GM10266 (cell line): ENCODE measurements around the gene MAPT.
A peak's percentile ranks its signal among the peaks of the same experiment; 100 is the strongest.
"Not testable (repeated sequence)": the region's sequence is repeated elsewhere in the genome, so short reads cannot be mapped to it uniquely, and the experiment has no call there.

Experiments
- DNase-seq: peaks from one replicate; pipeline ENCODE4 v3.0.0; 2012; ENCODE audit errors: extremely low spot score
- TF ChIP-seq, protein P1 (sequence below): IDR thresholded peaks from 2 replicates; pipeline ENCODE4 v1.5.1; 2012; ENCODE audit warnings: mild to moderate bottlenecking, low read depth; ENCODE audit not compliant: control insufficient read depth, insufficient read depth; ENCODE audit errors: missing control alignments

MAPT gene

DNA sequence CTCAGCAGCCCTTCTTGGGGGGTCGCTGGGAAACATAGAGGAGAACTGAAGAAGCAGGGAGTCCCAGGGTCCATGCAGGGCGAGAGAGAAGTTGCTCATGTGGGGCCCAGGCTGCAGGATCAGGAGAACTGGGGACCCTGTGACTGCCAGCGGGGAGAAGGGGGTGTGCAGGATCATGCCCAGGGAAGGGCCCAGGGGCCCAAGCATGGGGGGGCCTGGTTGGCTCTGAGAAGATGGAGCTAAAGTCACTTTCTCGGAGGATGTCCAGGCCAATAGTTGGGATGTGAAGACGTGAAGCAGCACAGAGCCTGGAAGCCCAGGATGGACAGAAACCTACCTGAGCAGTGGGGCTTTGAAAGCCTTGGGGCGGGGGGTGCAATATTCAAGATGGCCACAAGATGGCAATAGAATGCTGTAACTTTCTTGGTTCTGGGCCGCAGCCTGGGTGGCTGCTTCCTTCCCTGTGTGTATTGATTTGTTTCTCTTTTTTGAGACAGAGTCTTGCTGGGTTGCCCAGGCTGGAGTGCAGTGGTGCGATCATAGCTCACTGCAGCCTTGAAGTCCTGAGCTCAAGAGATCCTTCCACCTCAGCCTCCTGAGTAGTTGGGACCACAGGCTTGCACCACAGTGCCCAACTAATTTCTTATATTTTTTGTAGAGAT, 108.1 kb downstream of the MAPT start:
- DNase-seq = peak; percentile 84
- TF ChIP-seq, protein P1, sequence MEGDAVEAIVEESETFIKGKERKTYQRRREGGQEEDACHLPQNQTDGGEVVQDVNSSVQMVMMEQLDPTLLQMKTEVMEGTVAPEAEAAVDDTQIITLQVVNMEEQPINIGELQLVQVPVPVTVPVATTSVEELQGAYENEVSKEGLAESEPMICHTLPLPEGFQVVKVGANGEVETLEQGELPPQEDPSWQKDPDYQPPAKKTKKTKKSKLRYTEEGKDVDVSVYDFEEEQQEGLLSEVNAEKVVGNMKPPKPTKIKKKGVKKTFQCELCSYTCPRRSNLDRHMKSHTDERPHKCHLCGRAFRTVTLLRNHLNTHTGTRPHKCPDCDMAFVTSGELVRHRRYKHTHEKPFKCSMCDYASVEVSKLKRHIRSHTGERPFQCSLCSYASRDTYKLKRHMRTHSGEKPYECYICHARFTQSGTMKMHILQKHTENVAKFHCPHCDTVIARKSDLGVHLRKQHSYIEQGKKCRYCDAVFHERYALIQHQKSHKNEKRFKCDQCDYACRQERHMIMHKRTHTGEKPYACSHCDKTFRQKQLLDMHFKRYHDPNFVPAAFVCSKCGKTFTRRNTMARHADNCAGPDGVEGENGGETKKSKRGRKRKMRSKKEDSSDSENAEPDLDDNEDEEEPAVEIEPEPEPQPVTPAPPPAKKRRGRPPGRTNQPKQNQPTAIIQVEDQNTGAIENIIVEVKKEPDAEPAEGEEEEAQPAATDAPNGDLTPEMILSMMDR = peak; percentile 88

DNA sequence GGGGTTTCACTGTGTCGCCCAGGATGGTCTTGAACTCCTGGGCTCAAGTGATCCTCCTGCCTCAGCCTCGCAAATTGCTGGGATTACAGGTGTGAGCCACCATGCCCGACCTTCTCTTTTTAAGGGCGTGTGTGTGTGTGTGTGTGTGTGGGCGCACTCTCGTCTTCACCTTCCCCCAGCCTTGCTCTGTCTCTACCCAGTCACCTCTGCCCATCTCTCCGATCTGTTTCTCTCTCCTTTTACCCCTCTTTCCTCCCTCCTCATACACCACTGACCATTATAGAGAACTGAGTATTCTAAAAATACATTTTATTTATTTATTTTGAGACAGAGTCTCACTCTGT, 108.6 kb downstream of the MAPT start:
- no peak for DNase-seq
- TF ChIP-seq, protein P1 = no peak

DNA sequence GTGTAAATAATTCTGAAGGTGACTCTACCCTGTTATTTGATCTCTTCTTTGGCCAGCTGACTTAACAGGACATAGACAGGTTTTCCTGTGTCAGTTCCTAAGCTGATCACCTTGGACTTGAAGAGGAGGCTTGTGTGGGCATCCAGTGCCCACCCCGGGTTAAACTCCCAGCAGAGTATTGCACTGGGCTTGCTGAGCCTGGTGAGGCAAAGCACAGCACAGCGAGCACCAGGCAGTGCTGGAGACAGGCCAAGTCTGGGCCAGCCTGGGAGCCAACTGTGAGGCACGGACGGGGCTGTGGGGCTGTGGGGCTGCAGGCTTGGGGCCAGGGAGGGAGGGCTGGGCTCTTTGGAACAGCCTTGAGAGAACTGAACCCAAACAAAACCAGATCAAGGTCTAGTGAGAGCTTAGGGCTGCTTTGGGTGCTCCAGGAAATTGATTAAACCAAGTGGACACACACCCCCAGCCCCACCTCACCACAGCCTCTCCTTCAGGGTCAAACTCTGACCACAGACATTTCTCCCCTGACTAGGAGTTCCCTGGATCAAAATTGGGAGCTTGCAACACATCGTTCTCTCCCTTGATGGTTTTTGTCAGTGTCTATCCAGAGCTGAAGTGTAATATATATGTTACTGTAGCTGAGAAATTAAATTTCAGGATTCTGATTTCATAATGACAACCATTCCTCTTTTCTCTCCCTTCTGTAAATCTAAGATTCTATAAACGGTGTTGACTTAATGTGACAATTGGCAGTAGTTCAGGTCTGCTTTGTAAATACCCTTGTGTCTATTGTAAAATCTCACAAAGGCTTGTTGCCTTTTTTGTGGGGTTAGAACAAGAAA, 109.8 kb downstream of the MAPT start:
- no peak for DNase-seq
- TF ChIP-seq, protein P1 = no peak

DNA sequence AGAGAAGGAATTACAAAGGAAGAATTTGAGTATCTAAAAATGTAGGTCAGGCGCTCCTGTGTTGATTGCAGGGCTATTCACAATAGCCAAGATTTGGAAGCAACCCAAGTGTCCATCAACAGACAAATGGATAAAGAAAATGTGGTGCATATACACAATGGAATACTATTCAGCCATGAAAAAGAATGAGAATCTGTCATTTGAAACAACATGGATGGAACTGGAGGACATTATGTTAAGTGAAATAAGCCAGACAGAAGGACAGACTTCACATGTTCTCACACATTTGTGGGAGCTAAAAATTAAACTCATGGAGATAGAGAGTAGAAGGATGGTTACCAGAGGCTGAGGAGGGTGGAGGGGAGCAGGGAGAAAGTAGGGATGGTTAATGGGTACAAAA, 111.7 kb downstream of the MAPT start:
- DNase-seq = not testable (repeated sequence)

DNA sequence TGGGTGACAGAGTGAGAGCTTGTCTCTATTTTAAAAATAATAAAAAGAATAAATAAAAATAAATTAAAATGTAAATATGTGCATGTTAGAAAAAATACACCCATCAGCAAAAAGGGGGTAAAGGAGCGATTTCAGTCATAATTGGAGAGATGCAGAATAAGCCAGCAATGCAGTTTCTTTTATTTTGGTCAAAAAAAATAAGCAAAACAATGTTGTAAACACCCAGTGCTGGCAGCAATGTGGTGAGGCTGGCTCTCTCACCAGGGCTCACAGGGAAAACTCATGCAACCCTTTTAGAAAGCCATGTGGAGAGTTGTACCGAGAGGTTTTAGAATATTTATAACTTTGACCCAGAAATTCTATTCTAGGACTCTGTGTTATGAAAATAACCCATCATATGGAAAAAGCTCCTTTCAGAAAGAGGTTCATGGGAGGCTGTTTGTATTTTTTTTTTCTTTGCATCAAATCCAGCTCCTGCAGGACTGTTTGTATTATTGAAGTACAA, 113.2 kb downstream of the MAPT start:
- DNase-seq = no peak
- TF ChIP-seq, protein P1 = no peak

DNA sequence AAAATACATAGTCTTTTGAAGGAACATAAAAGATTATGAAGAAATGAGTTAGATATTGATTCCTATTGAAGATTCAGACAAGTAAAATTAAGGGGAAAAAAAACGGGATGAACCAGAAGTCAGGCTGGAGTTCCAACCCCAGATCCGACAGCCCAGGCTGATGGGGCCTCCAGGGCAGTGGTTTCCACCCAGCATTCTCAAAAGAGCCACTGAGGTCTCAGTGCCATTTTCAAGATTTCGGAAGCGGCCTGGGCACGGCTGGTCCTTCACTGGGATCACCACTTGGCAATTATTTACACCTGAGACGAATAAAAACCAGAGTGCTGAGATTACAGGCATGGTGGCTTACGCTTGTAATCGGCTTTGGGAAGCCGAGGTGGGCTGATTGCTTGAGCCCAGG, 114.2 kb downstream of the MAPT start:
- TF ChIP-seq, protein P1 = no peak
- no peak for DNase-seq

DNA sequence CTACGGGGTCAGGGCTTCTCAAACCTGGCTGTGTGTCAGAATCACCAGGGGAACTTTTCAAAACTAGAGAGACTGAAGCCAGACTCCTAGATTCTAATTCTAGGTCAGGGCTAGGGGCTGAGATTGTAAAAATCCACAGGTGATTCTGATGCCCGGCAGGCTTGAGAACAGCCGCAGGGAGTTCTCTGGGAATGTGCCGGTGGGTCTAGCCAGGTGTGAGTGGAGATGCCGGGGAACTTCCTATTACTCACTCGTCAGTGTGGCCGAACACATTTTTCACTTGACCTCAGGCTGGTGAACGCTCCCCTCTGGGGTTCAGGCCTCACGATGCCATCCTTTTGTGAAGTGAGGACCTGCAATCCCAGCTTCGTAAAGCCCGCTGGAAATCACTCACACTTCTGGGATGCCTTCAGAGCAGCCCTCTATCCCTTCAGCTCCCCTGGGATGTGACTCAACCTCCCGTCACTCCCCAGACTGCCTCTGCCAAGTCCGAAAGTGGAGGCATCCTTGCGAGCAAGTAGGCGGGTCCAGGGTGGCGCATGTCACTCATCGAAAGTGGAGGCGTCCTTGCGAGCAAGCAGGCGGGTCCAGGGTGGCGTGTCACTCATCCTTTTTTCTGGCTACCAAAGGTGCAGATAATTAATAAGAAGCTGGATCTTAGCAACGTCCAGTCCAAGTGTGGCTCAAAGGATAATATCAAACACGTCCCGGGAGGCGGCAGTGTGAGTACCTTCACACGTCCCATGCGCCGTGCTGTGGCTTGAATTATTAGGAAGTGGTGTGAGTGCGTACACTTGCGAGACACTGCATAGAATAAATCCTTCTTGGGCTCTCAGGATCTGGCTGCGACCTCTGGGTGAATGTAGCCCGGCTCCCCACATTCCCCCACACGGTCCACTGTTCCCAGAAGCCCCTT, 115.6 kb downstream of the MAPT start:
- DNase-seq = no peak
- TF ChIP-seq, protein P1 = no peak
